ENCODE measurements around the gene PPA1. TPM values are rescaled to one million over a fixed set of nuclear protein-coding genes. Genes with fewer than 3 reads are reported as not detected.

PPA1 gene
- total and polyA plus RNA-seq, 4 donors: 66.7 to 222 (median 89.9) TPM

DNA sequence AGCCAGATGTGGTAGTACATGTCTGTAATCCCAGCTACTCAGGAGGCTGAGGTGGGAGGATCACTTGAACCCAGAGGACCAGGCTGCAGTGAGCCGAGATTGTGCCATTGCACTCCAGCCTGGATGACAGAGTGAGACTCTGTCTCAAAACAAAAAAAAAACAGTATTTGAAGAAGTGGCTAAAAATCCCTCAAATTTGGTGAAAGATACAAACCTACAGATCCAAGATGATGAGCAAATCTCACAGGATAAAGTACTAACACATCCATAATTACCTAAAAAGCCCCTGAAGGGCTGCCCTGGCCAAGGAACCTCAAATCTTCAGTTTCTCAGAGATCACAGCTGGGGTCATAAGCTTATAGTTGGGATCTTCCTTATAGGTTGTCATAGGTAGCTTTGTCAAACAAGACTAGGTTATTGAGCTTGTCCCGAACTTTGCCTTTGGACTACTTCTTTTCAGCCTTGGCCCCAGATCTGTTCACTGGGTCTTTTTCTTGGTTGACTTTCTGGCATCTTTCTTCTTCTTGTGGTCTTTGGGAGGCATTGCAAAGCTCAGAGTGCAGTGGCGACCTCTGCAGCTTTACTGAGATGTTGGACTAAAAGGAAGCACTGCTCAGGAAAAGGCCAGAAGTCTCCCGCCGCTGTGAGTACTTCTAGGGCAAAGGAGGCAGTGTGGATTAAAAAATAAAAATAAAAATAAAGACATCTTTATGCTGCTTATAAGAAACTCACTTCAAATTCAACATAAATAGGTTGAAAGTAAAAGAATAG, 34.3 kb downstream of the PPA1 start:
- DNase-seq (no peak), ATAC-seq (ENCODE audit: low FRiP score) (no peak)
- Histone ChIP-seq H3K27ac (ENCODE audit: low read depth in 1 of 2, low read length in 2 of 2) (no peak overlapping the region), H3K4me1 (ENCODE audit: control insufficient read depth in 1 of 2, insufficient read depth in 2 of 2, low read length in 2 of 2) (no peaks in the 10 kb centered on the region), H3K4me3 (ENCODE audit: low read length in 2 of 2) (no peak overlapping the region), H3K9me3 (ENCODE audit: control insufficient read depth, low read length) (no peaks in the 10 kb centered on the region), H3K36me3 (ENCODE audit: control insufficient read depth in 1 of 2, insufficient read depth in 2 of 2, low read length in 1 of 2) (no peaks in the 10 kb centered on the region), H3K27me3 (ENCODE audit: control insufficient read depth in 1 of 2, insufficient read depth in 2 of 2, low read length in 1 of 2) (no peaks in the 10 kb centered on the region)
- WGBS, 2 donors: 97 to 98% methylated on average over 5 of the region's 5 CpGs
- intact Hi-C loops (cut with DNase I): no loop called here

DNA sequence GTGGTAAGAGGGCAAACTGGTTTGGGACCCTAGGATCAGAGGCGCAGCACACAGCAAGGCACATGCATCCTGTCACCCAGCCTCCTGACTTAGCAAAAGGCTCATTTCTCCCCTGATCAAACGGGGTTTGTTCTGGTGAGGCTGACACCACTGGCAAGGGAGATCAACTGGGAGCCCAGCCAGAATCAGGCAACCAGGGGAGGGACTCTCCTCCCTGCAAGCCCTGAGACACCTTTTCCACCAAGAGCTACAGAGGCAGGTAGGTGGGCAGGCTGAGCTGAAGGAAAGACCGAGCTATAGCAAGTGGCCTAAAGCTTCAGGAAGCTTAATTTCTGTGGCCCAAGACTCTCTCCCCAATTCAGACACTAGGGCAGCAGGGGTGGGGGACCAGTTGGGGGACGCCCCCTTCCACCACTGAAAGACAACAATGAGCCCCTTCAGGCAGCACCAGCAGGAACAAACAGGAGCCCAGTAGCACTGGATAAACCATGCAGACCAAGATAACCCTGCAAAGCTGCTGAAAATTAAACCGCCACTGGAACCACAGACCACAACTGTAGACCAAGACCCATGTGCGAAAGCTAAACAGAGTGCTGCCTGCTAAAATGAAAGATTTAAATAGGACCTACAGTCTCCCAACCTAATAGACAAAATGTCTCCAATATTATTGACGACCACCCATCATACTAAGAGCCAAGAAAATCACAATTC, 35.8 kb downstream of the PPA1 start:
- no peak for DNase-seq
- intact Hi-C loops (cut with DNase I): no loop called here
- Histone ChIP-seq H3K27ac (ENCODE audit: low read depth in 1 of 2, low read length in 2 of 2) (no peak overlapping the region), H3K27me3 (ENCODE audit: control insufficient read depth in 1 of 2, insufficient read depth in 2 of 2, low read length in 1 of 2) (no peaks in the 10 kb centered on the region), H3K9me3 (ENCODE audit: control insufficient read depth, low read length) (no peaks in the 10 kb centered on the region), H3K36me3 (ENCODE audit: control insufficient read depth in 1 of 2, insufficient read depth in 2 of 2, low read length in 1 of 2) (no peaks in the 10 kb centered on the region), H3K4me3 (ENCODE audit: low read length in 2 of 2) (no peak overlapping the region), H3K4me1 (ENCODE audit: control insufficient read depth in 1 of 2, insufficient read depth in 2 of 2, low read length in 2 of 2) (no peaks in the 10 kb centered on the region)
- WGBS, 2 donors: 90 to 91% methylated on average over 7 of the region's 7 CpGs
- no peak for ATAC-seq (ENCODE audit: low FRiP score)

- no peaks in the 10 kb centered on the region for H3K4me1 ChIP-seq (ENCODE audit: control insufficient read depth in 1 of 2, insufficient read depth in 2 of 2, low read length in 2 of 2)
- no peaks in the 10 kb centered on the region for H3K27me3 ChIP-seq (ENCODE audit: control insufficient read depth in 1 of 2, insufficient read depth in 2 of 2, low read length in 1 of 2)
- WGBS, 2 donors: 95% methylated on average over 7 of the region's 7 CpGs
- H3K27ac ChIP-seq (ENCODE audit: low read depth in 1 of 2, low read length in 2 of 2): no peak overlapping the region
- intact Hi-C loops (cut with DNase I): no loop called here
- no peaks in the 10 kb centered on the region for H3K9me3 ChIP-seq (ENCODE audit: control insufficient read depth, low read length)
- ATAC-seq (ENCODE audit: low FRiP score): peak; percentile 73
- no peaks in the 10 kb centered on the region for H3K36me3 ChIP-seq (ENCODE audit: control insufficient read depth in 1 of 2, insufficient read depth in 2 of 2, low read length in 1 of 2)
- no peak overlapping the region for H3K4me3 ChIP-seq (ENCODE audit: low read length in 2 of 2)
- no peak for DNase-seq
These were observed 39.8 kb downstream of the PPA1 start for GRCh38 chr10:70193391-70193844.

- H3K27ac ChIP-seq (ENCODE audit: low read depth in 1 of 2, low read length in 2 of 2): no peak overlapping the region
These were observed 40.8 kb downstream of the PPA1 start for GRCh38 chr10:70192326-70192968.

GRCh38 chr10:70191972-70192305, 41.3 kb downstream of the PPA1 start:
- Histone ChIP-seq H3K36me3 (ENCODE audit: control insufficient read depth in 1 of 2, insufficient read depth in 2 of 2, low read length in 1 of 2) (no peaks in the 10 kb centered on the region), H3K27me3 (ENCODE audit: control insufficient read depth in 1 of 2, insufficient read depth in 2 of 2, low read length in 1 of 2) (no peaks in the 10 kb centered on the region), H3K4me3 (ENCODE audit: low read length in 2 of 2) (no peak overlapping the region), H3K9me3 (ENCODE audit: control insufficient read depth, low read length) (no peaks in the 10 kb centered on the region), H3K27ac (ENCODE audit: low read depth in 1 of 2, low read length in 2 of 2) (no peak overlapping the region), H3K4me1 (ENCODE audit: control insufficient read depth in 1 of 2, insufficient read depth in 2 of 2, low read length in 2 of 2) (no peaks in the 10 kb centered on the region)
- ATAC-seq (ENCODE audit: low FRiP score): peak; percentile 51
- intact Hi-C loops (cut with DNase I): no loop called here
- DNase-seq: no peak

More at GRCh38 chr10:70192326-70192968, 40.8 kb downstream of the PPA1 start:
- no peaks in the 10 kb centered on the region for H3K9me3 ChIP-seq (ENCODE audit: control insufficient read depth, low read length)
- ATAC-seq (ENCODE audit: low FRiP score): no peak
- no peak for DNase-seq
- H3K4me1 ChIP-seq (ENCODE audit: control insufficient read depth in 1 of 2, insufficient read depth in 2 of 2, low read length in 2 of 2): no peaks in the 10 kb centered on the region
- 79 to 82% methylated on average over 5 of the region's 5 CpGs for WGBS, 2 donors
- H3K4me3 ChIP-seq (ENCODE audit: low read length in 2 of 2): no peak overlapping the region
- intact Hi-C loops (cut with DNase I): no loop called here
- no peaks in the 10 kb centered on the region for H3K36me3 ChIP-seq (ENCODE audit: control insufficient read depth in 1 of 2, insufficient read depth in 2 of 2, low read length in 1 of 2)
- H3K27me3 ChIP-seq (ENCODE audit: control insufficient read depth in 1 of 2, insufficient read depth in 2 of 2, low read length in 1 of 2): no peaks in the 10 kb centered on the region

GRCh38 chr10:70191161-70191971, 41.9 kb downstream of the PPA1 start:
- no peak overlapping the region for H3K4me3 ChIP-seq (ENCODE audit: low read length in 2 of 2)
- H3K4me1 ChIP-seq (ENCODE audit: control insufficient read depth in 1 of 2, insufficient read depth in 2 of 2, low read length in 2 of 2): no peaks in the 10 kb centered on the region
- no peak for DNase-seq
- no peak for ATAC-seq (ENCODE audit: low FRiP score)
- no peaks in the 10 kb centered on the region for H3K9me3 ChIP-seq (ENCODE audit: control insufficient read depth, low read length)
- no peak overlapping the region for H3K27ac ChIP-seq (ENCODE audit: low read depth in 1 of 2, low read length in 2 of 2)
- H3K27me3 ChIP-seq (ENCODE audit: control insufficient read depth in 1 of 2, insufficient read depth in 2 of 2, low read length in 1 of 2): no peaks in the 10 kb centered on the region
- H3K36me3 ChIP-seq (ENCODE audit: control insufficient read depth in 1 of 2, insufficient read depth in 2 of 2, low read length in 1 of 2): no peaks in the 10 kb centered on the region
- intact Hi-C loops (cut with DNase I): no loop called here
- 78 to 79% methylated on average over 4 of the region's 4 CpGs for WGBS, 2 donors

DNA sequence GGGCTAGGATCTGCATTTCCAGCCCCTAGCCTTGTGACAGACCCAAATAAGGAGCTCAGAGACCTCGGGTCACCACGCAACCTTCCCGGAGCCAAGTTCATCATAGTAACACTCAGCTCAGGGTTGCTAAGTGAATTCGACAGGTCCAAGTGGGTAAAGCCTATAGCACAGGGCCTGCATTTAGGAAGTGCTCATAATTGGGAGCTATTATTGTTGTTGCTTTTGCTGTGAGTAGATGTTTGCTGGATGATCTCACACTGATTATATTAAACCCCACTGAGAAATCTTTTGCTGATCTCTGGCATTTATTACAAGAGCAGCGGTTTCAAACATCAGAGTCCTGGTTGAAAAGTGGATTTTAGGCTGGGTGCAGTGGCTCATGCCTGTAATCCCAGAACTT, 42.6 kb downstream of the PPA1 start:
- ATAC-seq (ENCODE audit: low FRiP score) (no peak), DNase-seq (no peak)
- Histone ChIP-seq H3K27me3 (ENCODE audit: control insufficient read depth in 1 of 2, insufficient read depth in 2 of 2, low read length in 1 of 2) (no peaks in the 10 kb centered on the region), H3K9me3 (ENCODE audit: control insufficient read depth, low read length) (no peaks in the 10 kb centered on the region), H3K36me3 (ENCODE audit: control insufficient read depth in 1 of 2, insufficient read depth in 2 of 2, low read length in 1 of 2) (no peaks in the 10 kb centered on the region), H3K4me3 (ENCODE audit: low read length in 2 of 2) (no peak overlapping the region), H3K27ac (ENCODE audit: low read depth in 1 of 2, low read length in 2 of 2) (no peak overlapping the region), H3K4me1 (ENCODE audit: control insufficient read depth in 1 of 2, insufficient read depth in 2 of 2, low read length in 2 of 2) (no peaks in the 10 kb centered on the region)
- 72% methylated on average over 5 of the region's 5 CpGs for WGBS, 2 donors
- intact Hi-C loops (cut with DNase I): no loop called here

GRCh38 chr10:70190102-70190501, 43.1 kb downstream of the PPA1 start:
- H3K27ac ChIP-seq (ENCODE audit: low read depth in 1 of 2, low read length in 2 of 2): no peak overlapping the region

More at GRCh38 chr10:70190102-70190501, 43.1 kb downstream of the PPA1 start:
- no peak for DNase-seq
- no peaks in the 10 kb centered on the region for H3K36me3 ChIP-seq (ENCODE audit: control insufficient read depth in 1 of 2, insufficient read depth in 2 of 2, low read length in 1 of 2)
- ATAC-seq (ENCODE audit: low FRiP score): no peak
- no peaks in the 10 kb centered on the region for H3K27me3 ChIP-seq (ENCODE audit: control insufficient read depth in 1 of 2, insufficient read depth in 2 of 2, low read length in 1 of 2)
- no peaks in the 10 kb centered on the region for H3K4me1 ChIP-seq (ENCODE audit: control insufficient read depth in 1 of 2, insufficient read depth in 2 of 2, low read length in 2 of 2)
- H3K4me3 ChIP-seq (ENCODE audit: low read length in 2 of 2): no peak overlapping the region
- WGBS, 2 donors: 91 to 92% methylated on average over 8 of the region's 8 CpGs
- intact Hi-C loops (cut with DNase I): no loop called here
- H3K9me3 ChIP-seq (ENCODE audit: control insufficient read depth, low read length): no peaks in the 10 kb centered on the region

All from aorta (tissue), 5 donors.